GM12873 (cell line): ENCODE data around the gene RCBTB1.

Experiments
- TF ChIP-seq, protein P1 (sequence below): IDR thresholded peaks from 2 replicates; pipeline ENCODE4 v1.5.1; 2012; ENCODE audit warnings: low read depth, mild to moderate bottlenecking, moderate library complexity, low read length, control low read depth; ENCODE audit not compliant: insufficient read depth; ENCODE audit errors: missing control alignments

RCBTB1 gene

DNA sequence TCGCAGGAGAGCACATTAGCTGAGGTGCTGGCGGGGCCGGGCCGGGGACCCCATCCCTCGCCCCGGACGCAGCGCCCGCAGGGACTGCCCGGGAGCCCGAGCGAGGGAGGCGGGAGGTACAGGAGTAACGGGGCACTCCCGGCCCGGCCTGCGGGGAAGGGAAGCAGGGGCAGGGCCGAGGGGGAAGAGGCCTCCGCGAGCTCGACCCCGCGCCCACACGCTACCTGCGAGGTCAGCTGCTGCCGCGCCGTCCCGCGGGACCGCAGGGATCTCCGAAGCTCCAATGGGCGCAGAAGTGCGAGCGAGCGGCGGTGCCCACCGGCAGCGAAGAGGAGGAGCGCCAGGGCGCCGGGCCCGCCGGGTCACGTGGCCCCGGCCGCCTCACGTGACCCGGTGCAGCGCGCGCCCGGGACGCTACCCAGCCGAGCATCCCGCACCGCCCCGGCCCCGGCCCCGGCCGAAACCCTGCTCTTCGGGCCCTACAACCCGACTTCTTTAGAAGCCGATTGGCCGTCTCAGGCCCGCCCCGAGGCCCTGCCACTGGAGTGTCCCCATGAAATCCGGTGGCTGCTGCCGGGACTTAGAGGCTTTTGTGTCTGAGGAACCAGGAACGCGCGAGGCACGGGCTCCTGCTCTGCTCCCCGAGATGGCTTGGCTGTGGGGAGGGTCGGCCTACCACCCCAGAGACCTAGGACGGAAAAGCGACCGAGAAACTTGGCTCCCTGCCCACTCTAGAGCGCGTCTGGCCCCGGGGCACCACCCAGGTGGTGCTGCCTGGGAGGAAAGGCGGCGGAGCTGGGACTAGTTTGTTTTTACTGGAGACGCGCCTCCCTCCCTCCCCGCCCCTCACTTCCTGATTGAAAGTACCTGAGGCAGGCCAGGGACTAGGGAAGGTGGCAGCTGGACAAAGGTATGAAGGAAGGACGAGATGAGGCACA, at the start of gene RCBTB1:
Gene RCBTB1, minus strand, starts transcription at position 339 of the 938 bp plus-strand sequence. CDS start 18,279 bp downstream, outside the sequence.
- TF ChIP-seq, protein P1, sequence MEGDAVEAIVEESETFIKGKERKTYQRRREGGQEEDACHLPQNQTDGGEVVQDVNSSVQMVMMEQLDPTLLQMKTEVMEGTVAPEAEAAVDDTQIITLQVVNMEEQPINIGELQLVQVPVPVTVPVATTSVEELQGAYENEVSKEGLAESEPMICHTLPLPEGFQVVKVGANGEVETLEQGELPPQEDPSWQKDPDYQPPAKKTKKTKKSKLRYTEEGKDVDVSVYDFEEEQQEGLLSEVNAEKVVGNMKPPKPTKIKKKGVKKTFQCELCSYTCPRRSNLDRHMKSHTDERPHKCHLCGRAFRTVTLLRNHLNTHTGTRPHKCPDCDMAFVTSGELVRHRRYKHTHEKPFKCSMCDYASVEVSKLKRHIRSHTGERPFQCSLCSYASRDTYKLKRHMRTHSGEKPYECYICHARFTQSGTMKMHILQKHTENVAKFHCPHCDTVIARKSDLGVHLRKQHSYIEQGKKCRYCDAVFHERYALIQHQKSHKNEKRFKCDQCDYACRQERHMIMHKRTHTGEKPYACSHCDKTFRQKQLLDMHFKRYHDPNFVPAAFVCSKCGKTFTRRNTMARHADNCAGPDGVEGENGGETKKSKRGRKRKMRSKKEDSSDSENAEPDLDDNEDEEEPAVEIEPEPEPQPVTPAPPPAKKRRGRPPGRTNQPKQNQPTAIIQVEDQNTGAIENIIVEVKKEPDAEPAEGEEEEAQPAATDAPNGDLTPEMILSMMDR, result no peak

DNA sequence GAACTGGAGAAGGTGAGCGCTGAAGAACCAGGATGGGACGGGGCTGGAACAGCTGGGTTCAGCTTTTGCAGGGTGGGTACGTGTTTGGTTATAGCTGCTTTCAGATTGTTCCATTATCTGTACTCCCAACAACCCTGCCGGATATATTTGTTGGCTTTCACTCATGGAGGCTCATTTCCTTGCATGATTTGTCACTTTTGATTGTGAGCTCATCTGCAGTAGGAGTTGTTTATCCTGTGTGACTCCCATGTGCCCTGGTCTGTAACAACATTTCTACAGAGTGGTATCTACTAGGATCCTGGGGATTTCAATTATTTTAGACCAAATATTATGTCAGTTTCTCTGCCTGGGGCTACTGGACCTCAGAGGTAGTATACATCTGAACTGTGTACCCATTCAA, 48.4 kb upstream of the RCBTB1 start:
- TF ChIP-seq, protein P1, result no peak

DNA sequence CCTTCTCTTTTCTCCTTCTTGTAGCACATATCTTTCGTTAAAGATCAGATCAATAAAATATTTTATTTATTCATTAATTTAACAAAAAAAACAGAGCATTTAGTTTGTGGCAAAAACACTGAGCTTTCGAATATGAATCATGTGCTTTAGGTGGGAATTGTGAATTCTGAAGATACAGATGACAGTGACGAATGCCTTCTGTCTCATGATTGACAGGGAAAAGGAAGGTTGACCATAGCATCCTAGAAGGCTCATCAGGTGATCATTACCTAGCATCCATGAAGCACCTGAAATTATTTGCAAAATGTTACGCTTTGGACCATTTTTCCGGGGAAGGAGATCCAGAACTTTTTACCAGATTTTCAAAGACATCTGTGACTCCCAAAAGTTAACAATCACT, 46.8 kb upstream of the RCBTB1 start:
- TF ChIP-seq, protein P1, result no peak

DNA sequence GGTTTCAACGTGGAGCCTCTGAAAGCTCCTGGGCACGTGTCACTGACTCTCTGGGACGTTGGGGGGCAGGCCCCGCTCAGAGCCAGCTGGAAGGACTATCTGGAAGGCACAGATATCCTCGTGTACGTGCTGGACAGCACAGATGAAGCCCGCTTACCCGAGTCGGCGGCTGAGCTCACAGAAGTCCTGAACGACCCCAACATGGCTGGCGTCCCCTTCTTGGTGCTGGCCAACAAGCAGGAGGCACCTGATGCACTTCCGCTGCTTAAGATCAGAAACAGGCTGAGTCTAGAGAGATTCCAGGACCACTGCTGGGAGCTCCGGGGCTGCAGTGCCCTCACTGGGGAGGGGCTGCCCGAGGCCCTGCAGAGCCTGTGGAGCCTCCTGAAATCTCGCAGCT, 45.2 kb upstream of the RCBTB1 start:
- TF ChIP-seq, protein P1, result no peak

DNA sequence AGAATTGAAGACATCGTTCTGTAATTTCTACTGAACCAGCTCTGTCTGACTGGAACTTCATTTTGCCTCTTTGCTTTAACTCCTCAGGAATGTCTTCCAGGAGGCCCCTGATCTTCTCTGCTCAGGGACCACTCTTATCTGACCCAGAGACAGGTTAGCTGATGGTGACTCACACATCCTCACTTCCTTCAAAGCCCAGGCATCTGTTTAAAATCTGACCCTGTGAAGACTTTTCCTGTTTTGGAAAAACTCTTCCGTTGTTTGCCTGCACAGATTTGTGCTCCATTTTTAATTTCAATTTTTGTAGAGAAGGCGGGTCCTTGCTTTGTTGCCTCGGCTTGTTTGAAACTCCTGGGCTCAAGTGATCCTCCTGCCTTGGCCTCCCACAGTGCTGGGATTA, 44.6 kb upstream of the RCBTB1 start:
- TF ChIP-seq, protein P1, result no peak

DNA sequence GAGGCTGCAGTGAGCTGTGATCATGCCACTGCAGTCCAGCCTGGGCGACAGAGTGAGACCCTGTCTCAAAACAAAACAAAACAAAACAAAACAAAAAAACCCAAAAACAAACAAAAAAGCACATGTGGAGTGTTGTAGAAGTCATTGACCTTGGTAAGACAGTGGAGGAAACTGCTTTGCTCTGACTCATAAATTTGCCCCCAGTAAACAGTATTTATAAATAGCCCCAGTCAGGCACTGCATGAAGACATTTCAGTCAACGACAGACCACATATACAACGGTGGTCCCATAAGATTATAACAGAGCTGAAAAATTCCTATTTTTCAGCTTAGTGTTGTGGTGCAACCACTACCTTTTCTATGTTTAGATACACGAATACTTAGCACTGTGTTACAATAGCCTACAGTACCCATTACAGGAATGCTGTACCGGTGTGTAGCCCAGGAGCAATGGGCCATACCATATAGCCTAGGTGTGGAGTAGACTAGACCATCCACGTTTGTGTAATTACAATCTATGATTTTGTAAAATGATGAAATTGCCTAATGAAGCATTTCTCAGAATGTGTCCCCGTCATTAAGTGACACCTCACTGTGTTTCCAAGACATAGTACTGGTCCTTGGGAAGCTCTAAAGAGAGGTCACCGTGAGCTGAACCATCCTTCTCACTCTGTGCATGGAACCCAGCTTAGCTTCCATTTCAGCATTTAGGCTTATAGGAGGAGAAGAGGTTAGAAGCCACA, 44.0 kb upstream of the RCBTB1 start:
- TF ChIP-seq, protein P1, result no peak
